HG03342 (cell line): Measurements from ENCODE around the gene PCSK9.
"Not testable (repeated sequence)": the region's sequence is repeated elsewhere in the genome, so short reads cannot be mapped to it uniquely, and the experiment has no call there.

Experiments
- ATAC-seq: cut with Tn5 transposase; IDR thresholded peaks from one replicate; pipeline ENCODE4 v1.9.1; 2021; ENCODE audit warnings: mild to moderate bottlenecking, moderate library complexity; ENCODE audit not compliant: unreplicated experiment

The PCSK9 gene

GRCh38 chr1:55073187-55073916 lies 34.0 kb downstream of the PCSK9 start:
- no peak for ATAC-seq

GRCh38 chr1:55074455-55074854 lies 35.1 kb downstream of the PCSK9 start:
- no peak for ATAC-seq

GRCh38 chr1:55076356-55076755 lies 37.0 kb downstream of the PCSK9 start:
- no peak for ATAC-seq

- no peak for ATAC-seq
Observed at GRCh38 chr1:55078470-55078869, 39.1 kb downstream of the PCSK9 start.

- ATAC-seq = no peak
Observed at GRCh38 chr1:55079651-55080050, 40.3 kb downstream of the PCSK9 start.

- ATAC-seq = no peak
Observed at GRCh38 chr1:55081188-55081904, 42.0 kb downstream of the PCSK9 start.

GRCh38 chr1:55081905-55082296 lies 42.6 kb downstream of the PCSK9 start:
- no peak for ATAC-seq

GRCh38 chr1:55084257-55084656 lies 44.9 kb downstream of the PCSK9 start:
- no peak for ATAC-seq

GRCh38 chr1:55087439-55087838 lies 48.1 kb downstream of the PCSK9 start:
- ATAC-seq = no peak

- no peak for ATAC-seq
Observed at GRCh38 chr1:55088413-55088812, 49.1 kb downstream of the PCSK9 start.

- ATAC-seq = no peak
Observed at GRCh38 chr1:55089683-55090082, 50.3 kb downstream of the PCSK9 start.

- no peak for ATAC-seq
Observed at GRCh38 chr1:55092475-55092874, 53.1 kb downstream of the PCSK9 start.

- ATAC-seq = no peak
Observed at GRCh38 chr1:55095095-55095494, 55.7 kb downstream of the PCSK9 start.

- ATAC-seq = no peak
Observed at GRCh38 chr1:55103891-55104290, 64.5 kb downstream of the PCSK9 start.

GRCh38 chr1:55107101-55107500 lies 67.8 kb downstream of the PCSK9 start:
- no peak for ATAC-seq

- ATAC-seq = not testable (repeated sequence)
Observed at GRCh38 chr1:55109005-55109404, 69.7 kb downstream of the PCSK9 start.
